Ectodermal cell (in vitro differentiated cells): ENCODE measurements around the gene VEGFC.

Experiments
- H3K27ac ChIP-seq: 2 replicates; pipeline ENCODE4 v1.7.0; 2013; ENCODE audit warnings: mild to moderate bottlenecking, low read depth, low read length; ENCODE audit not compliant: insufficient read depth, poor library complexity, severe bottlenecking
- H3K27me3 ChIP-seq: 2 replicates; pipeline ENCODE4 v1.7.0; 2013; ENCODE audit warnings: mild to moderate bottlenecking, low read length; ENCODE audit not compliant: insufficient read depth, control insufficient read depth, poor library complexity, severe bottlenecking
- H3K36me3 ChIP-seq: one replicate; pipeline ENCODE4 v1.7.0; 2013; ENCODE audit warnings: low read length; ENCODE audit not compliant: control insufficient read depth, insufficient read depth
- H3K4me1 ChIP-seq: one replicate; pipeline ENCODE4 v1.7.0; 2013; ENCODE audit warnings: low read length; ENCODE audit not compliant: control insufficient read depth, insufficient read depth
- H3K4me3 ChIP-seq: 2 replicates; pipeline ENCODE4 v1.7.0; 2013; ENCODE audit warnings: low read depth, low read length, control low read depth; ENCODE audit not compliant: insufficient read depth
- H3K9me3 ChIP-seq: 2 replicates; pipeline ENCODE4 v1.7.0; 2013; ENCODE audit warnings: mild to moderate bottlenecking, low read length, moderate library complexity; ENCODE audit not compliant: control insufficient read depth
- WGBS, 2 experiments: methylation state at CpG; one replicate each; pipeline ENCODE4 v1.1.7; 2013; ENCODE audit warnings: missing lambda C conversion rate in 2 of 2; 5-methylcytosine and 5-hydroxymethylcytosine counted together

VEGFC gene

DNA sequence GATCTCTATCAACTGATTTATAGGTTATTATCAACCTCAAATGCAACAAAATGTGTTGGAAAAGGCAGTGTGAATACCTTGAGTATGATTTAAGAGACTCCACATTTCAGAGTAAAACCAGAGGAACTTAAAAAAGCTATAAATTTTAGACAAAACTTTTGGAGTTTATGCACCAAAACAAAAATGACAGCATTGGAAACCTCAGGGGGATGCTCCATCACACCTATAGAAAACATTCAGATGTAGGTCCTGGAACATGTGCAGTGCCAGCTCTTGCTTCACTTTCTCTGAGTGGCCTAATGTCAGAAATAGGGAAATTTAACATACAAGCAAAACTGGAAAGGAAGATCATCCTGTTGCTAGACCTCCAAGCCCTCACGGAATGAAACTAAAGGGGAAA is 5.8 kb upstream of the VEGFC start:
- no peaks in the 10 kb centered on the region for H3K36me3 ChIP-seq
- H3K4me1 ChIP-seq, result no peaks in the 10 kb centered on the region
- no peaks in the 10 kb centered on the region for H3K9me3 ChIP-seq
- no peak overlapping the region for H3K27ac ChIP-seq
- H3K27me3 ChIP-seq, result peaks cover 4% of the 10 kb centered on the region
- 92 to 94% methylated on average over 1 of the region's 1 CpG for WGBS, 2 experiments
- H3K4me3 ChIP-seq, result no peak overlapping the region

DNA sequence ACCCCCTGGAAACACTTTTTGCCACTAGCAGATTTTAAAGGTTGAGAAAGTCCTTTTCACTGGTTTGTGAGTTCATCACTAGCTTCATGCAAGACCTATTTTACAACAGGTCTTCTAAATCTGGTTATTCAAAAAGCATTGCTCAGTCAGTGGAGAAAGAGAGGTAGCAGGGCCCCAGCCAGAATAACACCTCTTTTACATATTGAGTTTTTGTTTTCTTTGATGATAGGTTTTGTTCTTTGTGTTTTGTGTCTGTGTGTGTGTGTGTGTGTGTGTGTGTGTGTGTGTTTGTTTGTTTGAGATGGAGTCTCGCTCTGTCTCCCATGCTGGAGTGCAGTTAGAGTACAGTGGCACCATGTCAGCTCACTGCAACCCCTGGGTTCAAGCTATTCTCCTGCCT is 2.7 kb upstream of the VEGFC start:
- Histone ChIP-seq H3K27me3 (peaks cover 33% of the 10 kb centered on the region), H3K36me3 (no peaks in the 10 kb centered on the region), H3K27ac (no peak overlapping the region), H3K4me1 (no peaks in the 10 kb centered on the region), H3K9me3 (no peaks in the 10 kb centered on the region), H3K4me3 (no peak overlapping the region)
- WGBS, 2 experiments, result 40 to 80% methylated on average over 1 of the region's 1 CpG

DNA sequence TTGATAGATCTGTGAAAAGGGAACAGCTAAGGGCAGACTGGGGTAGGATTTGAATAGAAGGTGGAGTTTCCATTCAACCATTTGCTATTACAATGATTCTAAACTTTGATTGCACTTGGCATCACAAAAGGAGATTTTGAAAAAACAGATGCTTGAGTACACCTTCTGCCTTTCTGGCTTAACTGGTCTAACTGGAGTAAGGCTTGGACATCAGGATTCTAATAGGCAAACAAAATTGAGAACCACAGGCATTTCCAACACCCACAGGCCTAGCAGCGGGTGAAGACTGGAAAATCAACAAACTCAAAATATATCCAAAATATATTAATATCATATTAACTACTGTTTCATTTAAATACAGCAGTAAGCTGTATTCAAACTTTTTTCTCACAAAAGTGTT is 1.9 kb upstream of the VEGFC start:
- H3K27ac ChIP-seq, result no peak overlapping the region
- no peaks in the 10 kb centered on the region for H3K36me3 ChIP-seq
- H3K9me3 ChIP-seq, result no peaks in the 10 kb centered on the region
- H3K27me3 ChIP-seq, result peaks cover 35% of the 10 kb centered on the region
- 100% methylated on average over 1 of the region's 1 CpG; no CpG with 5 or more reads in 1 of the 2 experiments for WGBS, 2 experiments
- no peaks in the 10 kb centered on the region for H3K4me1 ChIP-seq
- H3K4me3 ChIP-seq, result no peak overlapping the region

DNA sequence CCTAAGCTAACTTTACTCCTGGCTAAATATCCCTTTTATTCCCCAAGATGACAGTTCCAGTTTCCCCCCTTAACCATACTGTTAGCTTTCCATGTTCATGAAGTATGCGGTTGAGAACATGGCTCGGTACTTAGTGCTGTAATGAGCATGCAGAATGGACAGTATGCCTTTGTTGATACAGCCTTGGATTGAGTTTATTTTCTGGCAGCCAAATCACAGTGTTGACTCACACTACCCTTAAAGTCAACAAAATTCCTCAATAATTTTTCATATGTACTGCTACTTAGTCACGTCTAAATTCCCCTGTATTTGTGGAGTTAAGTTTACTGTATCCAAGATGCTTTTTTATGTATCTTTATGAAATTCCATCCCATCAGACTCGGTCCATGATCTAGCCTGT is 1.4 kb upstream of the VEGFC start:
- Histone ChIP-seq H3K9me3 (no peaks in the 10 kb centered on the region), H3K4me3 (no peak overlapping the region), H3K36me3 (no peaks in the 10 kb centered on the region), H3K27me3 (peaks cover 35% of the 10 kb centered on the region), H3K4me1 (no peaks in the 10 kb centered on the region), H3K27ac (no peak overlapping the region)
- WGBS, 2 experiments, result 92 to 94% methylated on average over 3 to 4 of the region's 4 CpGs

DNA sequence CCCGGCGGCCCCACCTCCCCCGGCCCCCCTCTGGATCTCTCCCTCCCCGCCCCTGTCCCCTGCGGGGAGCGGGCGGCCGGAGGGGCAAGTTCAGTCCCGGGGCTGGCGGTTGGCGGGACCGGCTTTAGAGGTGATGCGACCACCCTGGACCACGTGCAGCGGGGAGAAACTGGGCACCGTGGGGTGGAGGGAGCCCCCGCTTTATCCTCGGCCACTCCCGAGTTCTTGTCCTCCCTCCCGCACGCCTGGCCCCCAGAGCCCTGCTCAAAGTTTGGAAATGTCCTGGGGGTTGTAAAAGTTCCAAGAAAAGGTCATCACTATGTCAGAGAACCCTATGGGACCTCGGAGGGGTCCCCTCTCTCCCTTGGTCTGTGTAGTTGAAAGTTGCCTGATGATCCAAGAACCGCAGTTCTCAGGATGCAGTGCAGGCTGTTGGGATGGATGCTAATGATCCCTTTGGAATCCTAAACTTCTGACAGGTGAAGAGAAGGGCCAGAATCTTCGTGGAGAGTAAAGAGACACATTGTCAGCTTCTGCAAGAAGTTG is 411 bp upstream of the VEGFC start:
- Histone ChIP-seq H3K9me3 (no peaks in the 10 kb centered on the region), H3K4me1 (no peaks in the 10 kb centered on the region), H3K27me3 (peaks cover 35% of the 10 kb centered on the region), H3K4me3 (peak overlapping the region; percentile 73), H3K27ac (no peak overlapping the region), H3K36me3 (no peaks in the 10 kb centered on the region)
- WGBS, 2 experiments, result 3% methylated on average over 21 to 24 of the region's 24 CpGs

DNA sequence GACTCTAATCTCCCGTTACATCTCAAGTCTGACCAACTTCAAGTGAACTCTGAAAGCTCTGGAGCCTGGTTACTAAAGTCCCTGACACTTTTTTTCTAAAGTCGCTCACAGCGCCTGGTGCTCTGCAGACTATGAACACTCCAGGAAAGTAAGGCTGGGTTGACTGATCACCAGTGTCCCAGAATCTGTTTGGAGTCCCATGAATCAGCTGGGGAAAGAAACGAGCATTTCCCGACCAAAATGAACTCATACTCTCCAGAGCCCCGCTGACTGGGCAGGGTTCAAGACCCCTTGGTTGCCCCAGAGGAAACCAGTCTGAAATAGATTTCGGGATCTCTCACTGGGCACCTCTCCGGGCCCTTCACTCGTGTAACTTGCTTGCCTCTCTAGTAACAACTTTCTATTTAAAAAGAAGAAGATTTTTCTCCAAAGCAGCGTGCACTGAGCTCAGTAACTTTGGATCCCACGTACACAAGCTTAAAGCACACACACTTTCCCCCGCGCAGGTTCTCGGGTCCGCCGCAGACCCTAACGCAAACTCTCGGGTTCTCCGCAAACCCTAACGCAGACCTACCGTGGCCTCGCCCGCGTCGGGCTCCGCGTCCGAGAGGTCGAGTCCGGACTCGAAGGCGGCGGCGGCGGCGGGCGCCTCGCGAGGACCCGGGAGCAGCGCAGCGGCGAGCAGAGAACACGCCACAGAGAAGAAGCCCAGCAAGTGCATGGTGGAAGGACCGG is 964 bp downstream of the VEGFC start:
- Histone ChIP-seq H3K4me3 (peak overlapping the region; percentile 73), H3K27me3 (peaks cover 35% of the 10 kb centered on the region), H3K9me3 (no peaks in the 10 kb centered on the region), H3K4me1 (no peaks in the 10 kb centered on the region), H3K36me3 (no peaks in the 10 kb centered on the region), H3K27ac (no peak overlapping the region)
- WGBS, 2 experiments, result 7 to 9% methylated on average over 45 of the region's 45 CpGs

DNA sequence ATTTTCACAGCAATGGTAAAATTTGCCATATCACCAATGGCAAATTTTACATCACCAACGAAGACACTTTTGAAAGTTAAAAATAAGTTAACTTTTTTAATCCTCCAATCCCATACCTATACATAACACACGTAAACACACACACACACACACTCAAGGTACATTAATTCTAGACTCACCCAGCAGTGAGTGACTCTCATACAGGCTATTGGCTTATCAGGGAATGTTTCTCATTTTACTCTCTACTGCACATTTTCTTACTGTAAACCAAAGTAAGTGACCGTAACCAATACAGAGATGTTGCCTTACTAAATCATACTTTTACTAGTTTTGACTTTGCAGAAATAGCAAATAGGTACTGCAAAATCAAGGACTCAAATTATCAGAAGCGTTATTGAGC is 2.3 kb downstream of the VEGFC start:
- 90 to 93% methylated on average over 4 of the region's 4 CpGs for WGBS, 2 experiments
- peaks cover 35% of the 10 kb centered on the region for H3K27me3 ChIP-seq
- no peaks in the 10 kb centered on the region for H3K4me1 ChIP-seq
- H3K27ac ChIP-seq, result no peak overlapping the region
- no peaks in the 10 kb centered on the region for H3K9me3 ChIP-seq
- H3K4me3 ChIP-seq, result no peak overlapping the region
- no peaks in the 10 kb centered on the region for H3K36me3 ChIP-seq

DNA sequence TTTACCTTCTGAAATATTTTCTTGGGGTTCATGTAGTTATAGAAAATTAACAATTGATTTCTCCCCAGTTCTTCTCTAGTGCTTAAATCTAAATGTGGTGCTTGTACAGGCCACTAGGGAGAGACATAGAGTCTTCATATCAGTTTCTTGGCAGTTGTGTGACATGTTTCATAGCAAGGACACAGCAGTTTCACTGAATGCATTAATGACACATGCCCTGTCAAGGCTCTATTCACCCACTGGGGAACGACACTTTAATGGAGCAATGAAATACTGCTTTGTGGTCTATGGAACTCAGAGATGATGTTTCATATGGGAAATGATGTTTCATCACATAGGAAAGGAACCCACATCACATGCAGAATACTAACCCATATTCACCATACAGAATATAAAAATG is 2.8 kb downstream of the VEGFC start:
- H3K9me3 ChIP-seq, result no peaks in the 10 kb centered on the region
- H3K27me3 ChIP-seq, result peaks cover 35% of the 10 kb centered on the region
- 55 to 75% methylated on average over 1 of the region's 1 CpG for WGBS, 2 experiments
- H3K4me1 ChIP-seq, result no peaks in the 10 kb centered on the region
- no peaks in the 10 kb centered on the region for H3K36me3 ChIP-seq
- no peak overlapping the region for H3K4me3 ChIP-seq
- no peak overlapping the region for H3K27ac ChIP-seq

DNA sequence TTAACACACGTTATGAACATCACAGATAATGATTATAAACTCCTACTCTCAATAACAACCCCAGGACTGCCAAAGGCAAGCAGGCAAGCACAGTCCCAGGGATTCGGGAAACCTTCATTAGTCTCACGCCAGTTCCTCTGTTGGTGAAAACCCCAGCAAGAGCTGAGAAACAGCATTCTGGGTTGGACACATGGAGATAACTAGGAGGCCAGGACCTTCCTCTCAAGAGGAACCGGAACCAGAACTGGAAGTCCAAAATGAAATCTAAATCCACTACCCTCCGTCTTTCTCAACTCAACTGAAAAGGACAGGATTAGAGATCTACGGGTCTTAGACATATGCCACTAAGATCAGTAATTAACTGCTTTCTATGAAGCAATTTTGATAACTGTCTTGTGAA is 3.8 kb downstream of the VEGFC start:
- H3K36me3 ChIP-seq, result no peaks in the 10 kb centered on the region
- WGBS, 2 experiments, result 93 to 96% methylated on average over 5 to 6 of the region's 6 CpGs

DNA sequence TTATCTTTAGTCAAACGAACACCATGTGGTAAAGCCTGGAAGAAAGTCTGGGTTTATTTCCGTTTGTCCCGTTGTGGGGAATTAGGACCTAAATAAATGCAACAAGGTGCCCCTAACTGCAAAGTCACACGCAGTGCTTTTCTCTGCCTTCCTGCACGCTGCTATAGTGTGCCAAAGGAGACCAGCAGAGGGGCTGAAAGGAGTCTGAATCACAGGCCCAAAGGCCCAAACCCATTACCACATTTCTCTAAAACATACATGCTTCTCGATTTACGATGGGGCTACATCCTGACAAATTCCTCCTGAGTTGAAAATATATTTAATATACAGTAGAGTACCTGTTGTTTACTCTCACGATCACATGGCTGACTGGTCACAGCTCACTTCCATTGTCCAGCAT is 4.5 kb downstream of the VEGFC start:
- H3K4me3 ChIP-seq, result no peak overlapping the region
- H3K27ac ChIP-seq, result no peak overlapping the region
- 86% methylated on average over 8 of the region's 8 CpGs for WGBS, 2 experiments
- no peaks in the 10 kb centered on the region for H3K4me1 ChIP-seq
- H3K27me3 ChIP-seq, result peaks cover 28% of the 10 kb centered on the region
- H3K36me3 ChIP-seq, result no peaks in the 10 kb centered on the region
- H3K9me3 ChIP-seq, result no peaks in the 10 kb centered on the region

More for the DNA sequence above, 3.8 kb downstream of the VEGFC start:
- Histone ChIP-seq H3K4me3 (no peak overlapping the region), H3K27ac (no peak overlapping the region), H3K27me3 (peaks cover 34% of the 10 kb centered on the region), H3K9me3 (no peaks in the 10 kb centered on the region), H3K4me1 (no peaks in the 10 kb centered on the region)
